ENCODE results near the gene EMC9.
A peak's percentile ranks its signal among the peaks of the same experiment; 100 is the strongest.

The EMC9 gene

DNA sequence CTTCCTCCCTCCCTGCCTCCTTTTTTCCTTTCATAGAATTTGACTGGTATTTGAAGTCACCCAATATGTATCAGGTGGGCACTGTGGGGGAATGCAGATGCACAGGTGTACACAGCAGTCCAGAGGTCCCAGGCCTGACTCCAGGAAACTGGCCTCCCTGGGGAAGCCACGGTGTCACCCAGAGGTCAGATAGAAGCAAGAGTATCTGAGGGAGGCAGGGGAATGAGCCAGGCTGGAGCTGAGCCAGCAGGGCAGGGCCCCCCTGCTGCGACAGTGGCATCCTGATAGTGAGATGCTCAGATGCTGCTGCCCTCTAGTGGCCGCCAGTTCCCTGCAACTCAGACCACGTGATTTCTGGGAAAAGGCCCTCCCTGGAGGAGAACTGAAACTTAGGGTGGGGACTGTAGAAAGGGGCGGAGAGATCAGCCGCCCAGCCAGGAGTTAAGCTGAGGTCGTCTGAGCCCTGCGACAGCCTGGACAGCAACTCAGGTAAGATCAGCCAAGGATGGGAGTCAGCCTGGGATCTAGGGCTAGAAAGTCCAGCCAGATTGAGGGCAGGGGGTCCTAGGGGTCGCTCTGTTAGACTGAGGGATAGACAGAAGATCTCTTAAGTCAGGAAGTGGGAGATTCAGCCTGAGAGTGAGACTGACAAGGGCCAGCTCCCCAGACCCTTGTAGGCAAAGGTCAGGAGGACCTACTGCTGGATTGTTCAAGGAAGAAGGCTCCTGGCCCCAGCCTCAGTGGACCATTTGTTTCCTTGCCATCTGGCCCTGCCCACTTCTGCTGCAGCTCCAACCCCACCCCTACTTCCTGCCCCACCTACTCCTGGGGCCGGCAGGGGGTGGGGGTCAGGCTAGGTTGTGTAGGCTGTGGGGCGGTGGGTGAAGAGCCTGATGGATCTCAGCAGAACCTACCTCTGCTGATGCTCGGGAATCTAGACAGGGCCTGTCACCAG is 19.7 kb upstream of the EMC9 start, which contains the start of gene IRF9:
Gene IRF9, plus strand, starts transcription at position 416 of the 955 bp plus-strand sequence. CDS start 880 bp downstream, outside the sequence.
- Histone ChIP-seq H3K27ac (ENCODE audit: low read depth, low read length) (peak within 1 kb of the TSS; percentile 65), H3K9me2 (replicated peaks; ENCODE audit: control insufficient read depth, low read length) (no peaks in the 10 kb centered on the region), H3K9me3 (ENCODE audit: control insufficient read depth, insufficient read depth, low read length) (no peaks in the 10 kb centered on the region), H3K4me3 (ENCODE audit: low read length) (peak within 1 kb of the TSS; percentile 74), H3K27me3 (ENCODE audit: control insufficient read depth, low read length) (no peaks in the 10 kb centered on the region), H3K4me1 (ENCODE audit: control insufficient read depth, low read length) (peaks cover 17% of the 10 kb centered on the region), H3F3A (ENCODE audit: control insufficient read depth, insufficient read depth) (no peaks in the 10 kb centered on the region), H3K4me2 (ENCODE audit: low read length) (peak within 1 kb of the TSS; percentile 86), H3K36me3 (ENCODE audit: control insufficient read depth, low read length) (peaks cover 62% of the 10 kb centered on the region), H4K20me1 (ENCODE audit: control insufficient read depth, insufficient read depth, low read depth, low read length) (no peaks in the 10 kb centered on the region), H3K79me2 (ENCODE audit: control insufficient read depth, low read length) (peaks cover 7% of the 10 kb centered on the region)
- TF ChIP-seq EZH2phosphoT487 (IDR thresholded peaks at IDR 0.05; ENCODE audit: borderline replicate concordance, low read length), result no peak
- TF ChIP-seq, protein P1, sequence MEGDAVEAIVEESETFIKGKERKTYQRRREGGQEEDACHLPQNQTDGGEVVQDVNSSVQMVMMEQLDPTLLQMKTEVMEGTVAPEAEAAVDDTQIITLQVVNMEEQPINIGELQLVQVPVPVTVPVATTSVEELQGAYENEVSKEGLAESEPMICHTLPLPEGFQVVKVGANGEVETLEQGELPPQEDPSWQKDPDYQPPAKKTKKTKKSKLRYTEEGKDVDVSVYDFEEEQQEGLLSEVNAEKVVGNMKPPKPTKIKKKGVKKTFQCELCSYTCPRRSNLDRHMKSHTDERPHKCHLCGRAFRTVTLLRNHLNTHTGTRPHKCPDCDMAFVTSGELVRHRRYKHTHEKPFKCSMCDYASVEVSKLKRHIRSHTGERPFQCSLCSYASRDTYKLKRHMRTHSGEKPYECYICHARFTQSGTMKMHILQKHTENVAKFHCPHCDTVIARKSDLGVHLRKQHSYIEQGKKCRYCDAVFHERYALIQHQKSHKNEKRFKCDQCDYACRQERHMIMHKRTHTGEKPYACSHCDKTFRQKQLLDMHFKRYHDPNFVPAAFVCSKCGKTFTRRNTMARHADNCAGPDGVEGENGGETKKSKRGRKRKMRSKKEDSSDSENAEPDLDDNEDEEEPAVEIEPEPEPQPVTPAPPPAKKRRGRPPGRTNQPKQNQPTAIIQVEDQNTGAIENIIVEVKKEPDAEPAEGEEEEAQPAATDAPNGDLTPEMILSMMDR (IDR thresholded peaks at IDR 0.05; ENCODE audit: low read depth, low read length, poor library complexity, severe bottlenecking), result peak; percentile 97

DNA sequence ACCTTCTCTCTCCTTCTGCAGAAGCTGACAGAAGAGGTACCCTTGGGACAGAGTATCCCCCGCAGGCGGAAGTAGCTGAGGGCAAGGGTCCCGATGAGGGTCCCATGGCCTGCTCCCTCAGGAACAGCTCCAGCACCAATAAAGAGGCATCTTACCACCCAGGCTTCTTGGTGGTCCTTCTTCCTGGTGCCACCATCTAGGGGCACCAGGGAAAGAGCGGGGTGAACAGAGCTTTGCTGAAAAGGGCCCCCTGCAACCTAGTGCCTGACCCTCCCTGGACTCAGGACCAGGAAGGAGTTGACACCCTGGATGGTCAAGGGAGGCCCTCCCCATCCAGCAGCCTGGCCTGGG is 19.1 kb upstream of the EMC9 start:
- no peaks in the 10 kb centered on the region for H4K20me1 ChIP-seq (ENCODE audit: control insufficient read depth, insufficient read depth, low read depth, low read length)
- H3K4me3 ChIP-seq (ENCODE audit: low read length), result no peak overlapping the region
- peaks cover 7% of the 10 kb centered on the region for H3K79me2 ChIP-seq (ENCODE audit: control insufficient read depth, low read length)
- H3K36me3 ChIP-seq (ENCODE audit: control insufficient read depth, low read length), result peaks cover 61% of the 10 kb centered on the region
- H3K4me2 ChIP-seq (ENCODE audit: low read length), result peak overlapping the region; percentile 86; the same call in 1 of the 2 replicates
- no peaks in the 10 kb centered on the region for H3K9me2 ChIP-seq (replicated peaks; ENCODE audit: control insufficient read depth, low read length)
- no peaks in the 10 kb centered on the region for H3F3A ChIP-seq (ENCODE audit: control insufficient read depth, insufficient read depth)
- no peaks in the 10 kb centered on the region for H3K27me3 ChIP-seq (ENCODE audit: control insufficient read depth, low read length)
- TF ChIP-seq, protein P1 (IDR thresholded peaks at IDR 0.05; ENCODE audit: low read depth, low read length, poor library complexity, severe bottlenecking), result no peak
- TF ChIP-seq EZH2phosphoT487 (IDR thresholded peaks at IDR 0.05; ENCODE audit: borderline replicate concordance, low read length), result no peak
- peaks cover 17% of the 10 kb centered on the region for H3K4me1 ChIP-seq (ENCODE audit: control insufficient read depth, low read length)
- H3K9me3 ChIP-seq (ENCODE audit: control insufficient read depth, insufficient read depth, low read length), result no peaks in the 10 kb centered on the region
- H3K27ac ChIP-seq (ENCODE audit: low read depth, low read length), result no peak overlapping the region

- no peak for TF ChIP-seq EZH2phosphoT487 (IDR thresholded peaks at IDR 0.05; ENCODE audit: borderline replicate concordance, low read length)
- H3K27me3 ChIP-seq (ENCODE audit: control insufficient read depth, low read length), result no peaks in the 10 kb centered on the region
- H4K20me1 ChIP-seq (ENCODE audit: control insufficient read depth, insufficient read depth, low read depth, low read length), result no peaks in the 10 kb centered on the region
- H3K27ac ChIP-seq (ENCODE audit: low read depth, low read length), result no peak overlapping the region
- H3K4me1 ChIP-seq (ENCODE audit: control insufficient read depth, low read length), result peaks cover 17% of the 10 kb centered on the region
- peaks cover 61% of the 10 kb centered on the region for H3K36me3 ChIP-seq (ENCODE audit: control insufficient read depth, low read length)
- H3K9me3 ChIP-seq (ENCODE audit: control insufficient read depth, insufficient read depth, low read length), result no peaks in the 10 kb centered on the region
- no peak overlapping the region for H3K4me2 ChIP-seq (ENCODE audit: low read length)
- peaks cover 7% of the 10 kb centered on the region for H3K79me2 ChIP-seq (ENCODE audit: control insufficient read depth, low read length)
- no peaks in the 10 kb centered on the region for H3K9me2 ChIP-seq (replicated peaks; ENCODE audit: control insufficient read depth, low read length)
- no peak overlapping the region for H3K4me3 ChIP-seq (ENCODE audit: low read length)
- no peaks in the 10 kb centered on the region for H3F3A ChIP-seq (ENCODE audit: control insufficient read depth, insufficient read depth)
Observed at GRCh38 chr14:24159777-24160498, 18.5 kb upstream of the EMC9 start.

Measured in DOHH2 (cell line).